ENCODE results near the gene AFDN. TPM values are rescaled to one million over a fixed set of nuclear protein-coding genes. Genes with fewer than 3 reads are reported as not detected.
A peak's percentile ranks its signal among the peaks of the same experiment; 100 is the strongest.

AFDN gene
- total RNA-seq, 2 experiments from 2014 or later = 11.9 to 14.0 TPM

DNA sequence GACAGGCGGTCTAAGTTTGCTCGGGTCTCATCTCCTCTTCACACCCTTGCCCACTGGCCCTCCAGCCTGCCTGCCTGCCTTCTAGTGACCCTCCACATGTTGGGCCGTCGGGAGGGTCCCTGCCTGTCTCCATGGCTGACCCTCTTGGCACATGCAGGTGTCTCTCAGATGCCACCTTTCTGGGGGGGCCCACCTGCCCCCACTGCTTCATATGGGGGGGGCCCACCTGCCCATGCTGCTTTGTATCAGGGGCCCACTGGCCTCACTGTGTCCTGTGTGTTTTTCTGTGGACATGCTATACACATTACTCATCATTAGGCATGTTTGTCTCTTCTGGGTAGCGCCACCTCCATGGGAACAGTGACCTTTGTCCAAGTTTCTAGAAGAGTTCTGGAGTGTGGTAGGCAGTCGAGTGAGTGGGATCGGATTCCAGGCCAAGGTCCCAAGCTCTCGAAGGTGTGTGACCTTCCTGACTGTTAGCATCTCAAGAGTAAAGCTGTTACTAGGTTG lies 130.3 kb downstream of the AFDN start:
- no peaks in the 10 kb centered on the region for H3K9me3 Mint-ChIP-seq (ENCODE audit: low read depth)
- no peak overlapping the region for H3K27ac Mint-ChIP-seq
- peaks cover 2% of the 10 kb centered on the region for H3K4me1 Mint-ChIP-seq
- H3K36me3 Mint-ChIP-seq (ENCODE audit: low read depth) = no peaks in the 10 kb centered on the region
- H3K4me3 Mint-ChIP-seq = no peak overlapping the region
- peaks cover 4% of the 10 kb centered on the region for H3K27me3 Mint-ChIP-seq
- ChIA-PET CTCF (no interaction called here), POLR2A (no interaction called here)
- no peak for DNase-seq
- ATAC-seq = no peak
- intact Hi-C loops (cut with DNase I, micrococcal nuclease) = no loop called here

DNA sequence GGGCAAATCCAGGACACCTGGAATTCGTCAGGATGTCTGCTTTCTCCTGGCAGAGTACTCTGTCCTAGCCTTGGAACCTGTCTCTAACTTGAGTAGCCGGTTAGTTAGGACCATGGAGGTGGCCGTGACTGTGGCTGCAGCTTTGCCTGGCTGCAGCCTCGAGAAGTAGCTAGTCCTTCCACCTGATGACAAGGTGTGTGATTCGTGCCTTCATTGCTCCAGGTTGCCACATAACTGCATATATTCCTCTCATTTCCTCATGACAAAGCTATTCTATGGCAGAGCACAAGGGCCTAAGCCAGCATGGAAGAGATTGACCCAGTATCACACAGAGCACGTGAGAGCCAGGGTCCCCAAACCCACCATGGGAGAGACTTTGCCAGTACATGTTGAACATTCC lies 130.9 kb downstream of the AFDN start:
- intact Hi-C loops (cut with DNase I, micrococcal nuclease) = no loop called here
- ATAC-seq = no peak
- no peak overlapping the region for H3K4me3 Mint-ChIP-seq
- H3K4me1 Mint-ChIP-seq = peaks cover 2% of the 10 kb centered on the region
- ChIA-PET POLR2A (no interaction called here), CTCF (no interaction called here)
- H3K9me3 Mint-ChIP-seq (ENCODE audit: low read depth) = no peaks in the 10 kb centered on the region
- no peak for DNase-seq
- H3K27me3 Mint-ChIP-seq = peaks cover 4% of the 10 kb centered on the region
- H3K36me3 Mint-ChIP-seq (ENCODE audit: low read depth) = no peaks in the 10 kb centered on the region
- H3K27ac Mint-ChIP-seq = no peak overlapping the region

DNA sequence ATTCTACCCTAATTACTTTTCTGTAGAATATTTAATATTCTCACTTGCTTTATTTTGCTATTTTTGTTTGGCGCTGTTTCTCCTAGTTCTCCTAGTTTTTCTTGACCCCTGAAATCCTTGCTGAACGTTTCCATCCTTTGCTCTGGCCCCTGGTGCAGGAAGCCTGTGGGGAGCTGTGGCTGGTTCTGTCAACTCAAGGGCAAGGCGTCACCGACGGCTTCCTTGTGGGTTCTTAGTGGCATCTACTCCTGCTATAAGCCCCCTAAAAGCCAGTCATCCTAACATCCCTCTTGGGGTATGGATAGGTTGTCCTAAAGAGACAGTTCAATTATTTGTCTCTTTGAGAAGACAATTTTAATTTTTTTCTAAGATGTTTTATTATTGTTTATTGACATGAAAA lies 133.9 kb downstream of the AFDN start:
- Mint-ChIP-seq H3K27ac (no peak overlapping the region), H3K36me3 (ENCODE audit: low read depth) (no peaks in the 10 kb centered on the region), H3K4me3 (no peak overlapping the region), H3K27me3 (peaks cover 4% of the 10 kb centered on the region), H3K4me1 (no peaks in the 10 kb centered on the region), H3K9me3 (ENCODE audit: low read depth) (no peaks in the 10 kb centered on the region)
- ChIA-PET CTCF (interaction anchor here (0.7 kb wide), 1 partner anchor 10 kb away, joined by 3 read pairs; no protein-coding TSS in a partner anchor), POLR2A (no interaction called here)
- no peak for DNase-seq
- intact Hi-C loops (cut with DNase I, micrococcal nuclease) = no loop called here
- ATAC-seq = no peak

DNA sequence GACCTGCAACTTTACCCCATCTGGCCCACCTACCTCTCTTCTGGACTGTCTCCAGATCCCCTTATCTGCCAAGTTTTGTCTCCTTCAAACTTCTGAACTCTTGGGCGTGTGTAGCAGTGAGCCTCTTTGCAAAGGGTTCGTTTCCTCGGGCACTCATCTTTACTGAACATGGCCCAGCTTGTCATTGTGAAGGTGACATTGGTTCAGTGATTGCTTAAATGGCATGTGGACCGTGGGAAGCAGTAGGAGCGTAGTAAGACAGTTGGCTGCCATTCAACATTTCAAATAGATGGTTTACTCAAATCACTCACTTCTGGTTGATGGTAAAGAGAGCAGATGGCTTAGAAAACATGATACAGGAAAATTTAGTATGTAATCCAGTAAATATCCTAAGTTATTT lies 136.0 kb downstream of the AFDN start:
- CTCF ChIA-PET = interaction anchor here (1.0 kb wide), 1 partner anchor 70 kb away, joined by 5 read pairs; no protein-coding TSS in a partner anchor

DNA sequence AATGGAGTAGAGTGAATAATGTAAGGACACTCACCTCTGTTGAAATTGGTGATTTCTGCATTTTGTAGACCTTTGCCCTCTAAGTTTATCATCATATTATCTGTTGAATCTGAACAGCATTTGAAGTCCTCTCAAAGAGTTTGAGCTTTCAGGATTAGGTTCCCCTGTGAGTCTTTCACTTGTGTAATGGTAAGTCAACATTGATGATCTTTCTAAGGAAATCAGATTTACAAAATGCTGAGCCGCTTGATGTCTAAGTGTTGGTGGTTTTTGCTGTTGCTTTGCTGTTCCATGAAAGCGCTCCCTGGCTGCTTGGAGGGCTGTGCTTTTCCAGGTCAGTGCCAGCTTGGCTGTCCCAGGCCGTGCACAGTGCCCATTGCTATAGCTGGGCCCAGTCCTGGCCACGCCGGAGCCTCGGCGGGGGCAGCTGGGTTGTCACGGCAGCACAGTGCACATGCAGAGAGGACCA lies 136.9 kb downstream of the AFDN start:
- H3K27ac Mint-ChIP-seq = no peak overlapping the region
- no peaks in the 10 kb centered on the region for H3K9me3 Mint-ChIP-seq (ENCODE audit: low read depth)
- POLR2A ChIA-PET = no interaction called here
- no peak for DNase-seq
- CTCF ChIA-PET = no interaction called here
- intact Hi-C loops (cut with DNase I, micrococcal nuclease) = no loop called here
- ATAC-seq = no peak
- no peak overlapping the region for H3K4me3 Mint-ChIP-seq
- H3K4me1 Mint-ChIP-seq = no peaks in the 10 kb centered on the region
- no peaks in the 10 kb centered on the region for H3K36me3 Mint-ChIP-seq (ENCODE audit: low read depth)
- H3K27me3 Mint-ChIP-seq = peaks cover 3% of the 10 kb centered on the region

More for the DNA sequence above, 136.0 kb downstream of the AFDN start:
- no peak overlapping the region for H3K4me3 Mint-ChIP-seq
- H3K4me1 Mint-ChIP-seq = no peaks in the 10 kb centered on the region
- no peak overlapping the region for H3K27ac Mint-ChIP-seq
- ATAC-seq (no peak), DNase-seq (no peak)
- no peaks in the 10 kb centered on the region for H3K36me3 Mint-ChIP-seq (ENCODE audit: low read depth)
- no peaks in the 10 kb centered on the region for H3K9me3 Mint-ChIP-seq (ENCODE audit: low read depth)
- peaks cover 3% of the 10 kb centered on the region for H3K27me3 Mint-ChIP-seq
- POLR2A ChIA-PET = no interaction called here
- intact Hi-C loops (cut with DNase I, micrococcal nuclease) = no loop called here

DNA sequence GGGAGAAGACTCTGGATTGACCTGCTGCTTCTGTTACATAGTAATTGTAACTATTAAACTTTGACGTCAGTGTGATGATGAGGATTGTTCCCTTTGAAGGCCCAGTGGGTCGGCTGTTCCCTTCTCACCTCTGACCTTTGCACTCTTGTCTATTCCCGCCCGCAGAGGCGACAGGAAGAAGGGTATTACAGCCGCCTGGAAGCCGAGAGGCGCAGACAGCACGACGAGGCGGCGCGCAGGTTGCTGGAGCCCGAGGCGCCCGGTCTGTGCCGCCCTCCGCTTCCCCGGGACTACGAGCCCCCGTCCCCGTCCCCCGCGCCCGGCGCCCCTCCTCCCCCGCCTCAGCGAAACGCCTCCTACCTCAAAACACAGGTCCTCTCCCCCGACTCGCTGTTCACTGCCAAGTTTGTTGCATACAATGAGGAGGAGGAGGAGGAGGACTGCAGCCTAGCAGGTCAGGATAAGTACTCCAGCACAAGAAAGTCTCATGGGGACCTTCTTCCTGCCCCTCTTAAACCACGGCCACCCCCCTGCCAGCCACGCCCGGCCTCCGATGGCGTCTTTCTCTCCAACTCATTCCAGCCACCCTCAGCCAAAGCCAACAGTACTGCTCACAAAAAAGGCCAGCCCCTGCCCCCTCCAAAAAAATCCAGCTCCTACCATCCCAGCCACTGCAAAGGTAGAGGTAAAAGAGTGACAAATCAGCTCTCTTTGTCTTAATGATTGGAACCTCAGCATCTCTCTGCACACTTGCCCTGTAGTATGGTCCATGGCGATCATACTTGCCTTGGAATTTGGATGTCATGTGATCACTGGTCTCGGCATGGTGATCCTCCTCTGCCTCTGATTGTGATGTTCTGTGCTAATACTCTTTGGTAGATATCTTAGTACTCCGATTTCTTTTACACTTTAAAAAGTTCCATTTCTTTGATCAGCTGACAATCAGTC lies 139.2 kb downstream of the AFDN start:
- intact Hi-C loops (cut with DNase I, micrococcal nuclease) = no loop called here
- Mint-ChIP-seq H3K36me3 (ENCODE audit: low read depth) (no peaks in the 10 kb centered on the region), H3K4me1 (no peaks in the 10 kb centered on the region), H3K9me3 (ENCODE audit: low read depth) (no peaks in the 10 kb centered on the region), H3K27ac (no peak overlapping the region), H3K27me3 (peaks cover 3% of the 10 kb centered on the region), H3K4me3 (no peak overlapping the region)
- CTCF ChIA-PET = no interaction called here
- no peak for ATAC-seq
- POLR2A ChIA-PET = no interaction called here
- no peak for DNase-seq

DNA sequence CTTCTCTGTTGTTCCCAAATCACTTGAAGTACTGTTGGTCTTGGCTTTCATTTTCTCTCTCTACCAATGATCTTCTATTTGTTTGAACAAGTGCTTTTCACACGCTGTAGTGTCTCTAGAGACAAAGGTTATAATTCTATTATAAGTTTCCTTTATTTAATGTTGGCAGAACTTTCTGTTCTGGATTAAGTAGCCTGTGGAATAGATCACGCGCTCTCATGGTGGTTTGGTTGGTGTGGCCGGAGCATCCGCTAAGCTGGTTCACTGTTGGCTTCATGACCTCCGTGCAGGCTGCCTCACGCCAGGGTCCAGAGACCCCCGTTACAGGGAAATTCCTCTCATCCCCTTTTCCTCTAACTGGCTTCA lies 139.8 kb downstream of the AFDN start:
- intact Hi-C loops (cut with DNase I, micrococcal nuclease) = no loop called here
- H3K9me3 Mint-ChIP-seq (ENCODE audit: low read depth) = no peaks in the 10 kb centered on the region
- H3K4me1 Mint-ChIP-seq = no peaks in the 10 kb centered on the region
- ATAC-seq (no peak), DNase-seq (no peak)
- H3K27ac Mint-ChIP-seq = no peak overlapping the region
- ChIA-PET CTCF (interaction anchor here (0.8 kb wide), 1 partner anchor 422 kb away, joined by 3 read pairs; no protein-coding TSS in a partner anchor), POLR2A (no interaction called here)
- H3K27me3 Mint-ChIP-seq = peaks cover 2% of the 10 kb centered on the region
- no peaks in the 10 kb centered on the region for H3K36me3 Mint-ChIP-seq (ENCODE audit: low read depth)
- H3K4me3 Mint-ChIP-seq = no peak overlapping the region

DNA sequence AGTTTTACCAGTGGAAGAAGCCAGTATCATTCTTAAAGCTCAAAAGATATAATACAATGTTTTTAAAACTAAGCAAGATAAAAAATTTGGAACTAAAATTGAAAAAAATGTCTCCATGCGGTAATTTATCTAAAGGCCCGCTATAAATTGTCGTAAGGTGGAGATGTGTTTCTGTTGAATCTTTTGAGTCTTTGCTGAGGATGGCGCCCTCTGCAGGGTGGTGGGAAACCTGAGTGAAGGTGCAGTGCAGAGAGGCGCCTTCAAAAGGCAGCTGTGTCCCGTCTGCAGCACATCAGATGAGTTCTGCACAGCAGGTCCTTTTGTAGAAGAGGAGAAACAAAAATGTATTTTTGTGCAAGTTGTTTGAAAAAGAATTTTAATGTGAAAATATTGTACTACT lies 141.4 kb downstream of the AFDN start:
- ATAC-seq (no peak), DNase-seq (peak; percentile 65)
- Mint-ChIP-seq H3K36me3 (ENCODE audit: low read depth) (no peaks in the 10 kb centered on the region), H3K4me3 (no peak overlapping the region), H3K4me1 (no peaks in the 10 kb centered on the region), H3K9me3 (ENCODE audit: low read depth) (no peaks in the 10 kb centered on the region), H3K27ac (no peak overlapping the region), H3K27me3 (no peaks in the 10 kb centered on the region)
- intact Hi-C loops (cut with DNase I, micrococcal nuclease) = no loop called here
- ChIA-PET POLR2A (no interaction called here), CTCF (no interaction called here)

DNA sequence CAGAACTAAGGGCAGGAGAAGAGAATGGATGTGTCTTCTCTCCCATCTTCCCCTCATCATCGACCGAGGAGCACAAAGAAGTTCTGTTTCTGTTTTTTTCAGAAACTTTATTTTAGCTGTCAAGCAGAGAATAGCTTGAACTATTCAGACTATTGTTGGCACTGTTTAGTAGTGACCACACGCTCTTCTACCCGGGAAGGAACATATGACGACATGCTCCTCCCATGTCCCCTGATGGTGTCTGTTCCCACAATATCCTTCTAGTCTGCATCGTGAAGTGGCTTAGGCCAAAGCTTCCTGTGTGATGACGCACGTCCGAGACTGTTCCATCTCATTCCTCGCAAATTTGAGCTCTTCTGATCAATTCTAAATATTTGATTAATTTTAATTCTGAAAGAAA lies 143.5 kb downstream of the AFDN start:
- Mint-ChIP-seq H3K9me3 (ENCODE audit: low read depth) (no peaks in the 10 kb centered on the region), H3K27ac (no peak overlapping the region), H3K27me3 (peaks cover 2% of the 10 kb centered on the region), H3K4me1 (no peaks in the 10 kb centered on the region), H3K36me3 (ENCODE audit: low read depth) (no peaks in the 10 kb centered on the region), H3K4me3 (no peak overlapping the region)
- ATAC-seq (no peak), DNase-seq (no peak)
- ChIA-PET CTCF (no interaction called here), POLR2A (no interaction called here)
- intact Hi-C loops (cut with DNase I, micrococcal nuclease) = no loop called here

DNA sequence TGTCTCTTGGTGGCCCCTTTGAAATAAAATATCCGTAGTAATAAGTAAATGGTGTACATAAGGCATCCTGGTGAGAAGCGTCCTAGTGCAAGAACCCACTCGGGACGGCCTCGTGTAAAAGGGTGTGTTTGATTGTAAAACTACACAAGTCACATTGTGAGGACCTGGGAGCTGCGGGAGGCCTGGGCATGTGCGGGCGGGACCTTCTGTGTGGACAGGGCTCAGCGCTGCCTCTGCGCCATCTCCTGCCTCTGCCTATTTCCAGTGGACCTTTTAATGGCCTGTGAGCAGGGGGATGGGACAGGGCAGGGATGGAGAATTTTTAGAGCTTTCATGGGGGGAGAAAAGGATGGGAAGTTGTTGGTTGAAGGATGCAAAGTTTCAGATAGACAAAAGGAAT lies 145.5 kb downstream of the AFDN start:
- intact Hi-C loops (cut with DNase I, micrococcal nuclease) = no loop called here

DNA sequence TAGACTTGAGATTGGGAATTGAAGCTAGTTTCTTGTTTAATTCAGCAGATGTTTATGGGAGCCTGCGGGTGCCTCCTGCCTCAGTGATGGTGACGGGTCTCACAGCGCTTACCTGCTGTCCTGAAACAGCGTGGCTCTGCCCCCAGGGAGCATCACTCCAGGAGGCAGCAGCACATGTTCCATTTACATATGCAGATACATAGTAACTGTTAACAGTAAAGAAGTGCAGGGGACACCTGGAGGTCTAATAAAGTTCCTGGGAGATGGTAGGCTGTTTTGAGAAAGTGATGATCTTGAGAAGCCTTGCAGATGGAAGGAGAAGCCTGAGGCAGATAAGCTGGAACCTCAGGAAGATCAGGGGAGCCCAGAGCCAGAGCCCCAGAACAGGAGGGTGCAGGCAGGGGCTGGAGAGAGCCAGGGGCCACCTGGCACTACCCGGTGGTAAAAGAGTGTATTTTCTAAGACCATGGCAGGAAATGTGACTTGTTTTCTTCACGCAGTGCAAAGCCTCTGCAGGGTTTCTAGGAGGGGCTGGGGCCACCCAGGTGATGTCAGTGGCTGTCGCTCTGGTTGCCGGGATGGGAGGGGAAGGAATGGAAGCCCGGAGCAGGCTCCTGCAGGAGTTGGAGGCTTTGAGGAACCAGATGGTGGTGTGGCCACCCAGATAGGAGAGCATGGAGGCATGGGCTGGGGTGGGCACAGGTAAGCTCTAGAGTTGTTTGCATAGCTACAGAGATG lies 146.6 kb downstream of the AFDN start:
- H3K4me3 Mint-ChIP-seq = no peak overlapping the region
- intact Hi-C loops (cut with DNase I, micrococcal nuclease) = no loop called here
- H3K4me1 Mint-ChIP-seq = no peaks in the 10 kb centered on the region
- peaks cover 2% of the 10 kb centered on the region for H3K27me3 Mint-ChIP-seq
- CTCF ChIA-PET = no interaction called here
- no peaks in the 10 kb centered on the region for H3K36me3 Mint-ChIP-seq (ENCODE audit: low read depth)
- no peaks in the 10 kb centered on the region for H3K9me3 Mint-ChIP-seq (ENCODE audit: low read depth)
- DNase-seq (no peak), ATAC-seq (no peak)
- no peak overlapping the region for H3K27ac Mint-ChIP-seq
- POLR2A ChIA-PET = no interaction called here

More for the DNA sequence above, 145.5 kb downstream of the AFDN start:
- ATAC-seq (no peak), DNase-seq (no peak)
- Mint-ChIP-seq H3K4me1 (no peaks in the 10 kb centered on the region), H3K27me3 (peaks cover 2% of the 10 kb centered on the region), H3K9me3 (ENCODE audit: low read depth) (no peaks in the 10 kb centered on the region), H3K27ac (no peak overlapping the region), H3K36me3 (ENCODE audit: low read depth) (no peaks in the 10 kb centered on the region), H3K4me3 (no peak overlapping the region)
- ChIA-PET POLR2A (no interaction called here), CTCF (no interaction called here)
